ENCODE measurements around the gene TUBA1B. TPM values are rescaled to one million over a fixed set of nuclear protein-coding genes. Genes with fewer than 3 reads are reported as not detected.
A peak's percentile ranks its signal among the peaks of the same experiment; 100 is the strongest.
"Not testable (repeated sequence)": the region's sequence is repeated elsewhere in the genome, so short reads cannot be mapped to it uniquely, and the experiment has no call there.

Gene TUBA1B
- total RNA-seq, 2 donors from 2014 or later = 851 to 922 TPM

DNA sequence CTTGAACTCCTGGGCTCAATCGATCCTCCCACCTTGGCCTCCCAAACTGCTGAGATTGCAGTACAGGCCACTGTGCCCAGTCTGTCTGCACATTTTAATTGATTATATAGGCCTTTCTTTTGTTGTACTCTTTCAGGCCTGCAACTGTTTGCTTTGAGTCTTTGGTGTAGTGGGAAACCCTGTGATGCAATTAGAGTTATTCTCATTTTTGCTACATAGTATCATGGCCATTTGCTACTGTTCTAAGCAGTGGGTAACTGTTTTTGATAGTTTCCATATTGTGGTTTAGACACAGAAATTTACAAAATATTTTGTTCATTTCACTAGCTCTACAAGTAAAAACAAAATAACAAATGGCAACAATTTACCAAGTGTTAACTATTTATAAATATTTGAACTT is 6.3 kb upstream of the TUBA1B start:
- no peak overlapping the region for H3K27ac Mint-ChIP-seq
- peaks cover 14% of the 10 kb centered on the region for H3K4me1 Mint-ChIP-seq (ENCODE audit: low read depth)
- DNase-seq (no peak), ATAC-seq (replicated peaks in 1 of 2) (no peak)
- H3K36me3 Mint-ChIP-seq (ENCODE audit: insufficient read depth in 2 of 2) = peaks cover 0 to 7% of the 10 kb centered on the region in 2 donors
- no peaks in the 10 kb centered on the region for H3K27me3 Mint-ChIP-seq (ENCODE audit: low read depth)
- no peak overlapping the region for H3K4me3 Mint-ChIP-seq
- no peaks in the 10 kb centered on the region for H3K9me3 Mint-ChIP-seq

DNA sequence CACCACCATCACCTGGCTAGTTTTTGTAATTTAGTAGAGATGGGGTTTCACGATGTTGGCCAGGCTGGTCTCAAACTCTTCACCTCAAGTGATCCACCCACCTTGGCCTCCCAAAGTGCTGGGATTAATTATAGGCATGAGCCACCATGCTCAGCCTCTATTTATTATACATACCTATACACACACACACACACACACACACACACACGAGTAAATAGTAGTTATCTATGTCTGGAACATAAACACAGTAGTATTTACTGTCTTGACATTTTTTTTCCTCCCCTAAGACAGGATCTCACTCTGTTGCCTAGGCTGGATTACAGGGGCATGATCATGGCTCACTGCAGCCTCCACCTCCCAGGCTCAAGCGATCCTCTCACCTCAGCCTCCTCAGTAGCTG is 5.8 kb upstream of the TUBA1B start:
- peaks cover 19% of the 10 kb centered on the region for H3K4me1 Mint-ChIP-seq (ENCODE audit: low read depth)
- DNase-seq; H3K36me3 Mint-ChIP-seq (ENCODE audit: insufficient read depth in 2 of 2); H3K27me3 Mint-ChIP-seq (ENCODE audit: low read depth); ATAC-seq (replicated peaks in 1 of 2); H3K9me3 Mint-ChIP-seq; H3K4me3 Mint-ChIP-seq; H3K27ac Mint-ChIP-seq: not testable (repeated sequence)

DNA sequence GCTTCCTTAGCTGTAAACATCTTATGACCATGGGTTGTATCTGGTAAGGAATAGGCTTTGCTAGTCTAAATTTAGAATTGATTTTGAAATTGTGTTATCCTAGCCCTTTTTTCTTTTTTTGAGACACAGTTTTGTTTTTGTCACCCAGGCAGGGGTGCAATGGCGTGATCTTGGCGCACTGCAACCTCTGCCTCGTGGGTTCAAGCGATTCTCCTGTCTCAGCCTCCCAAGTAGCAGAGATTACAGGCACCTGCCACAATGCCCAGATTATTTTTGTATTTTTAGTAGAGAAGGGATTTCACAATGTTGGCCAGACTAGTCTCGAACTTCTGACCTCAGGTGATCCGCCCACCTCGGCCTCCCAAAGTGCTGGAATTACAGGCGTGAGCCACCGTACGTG is 2.4 kb upstream of the TUBA1B start:
- Mint-ChIP-seq H3K9me3 (no peaks in the 10 kb centered on the region), H3K27me3 (ENCODE audit: low read depth) (no peaks in the 10 kb centered on the region), H3K4me1 (ENCODE audit: low read depth) (peaks cover 40% of the 10 kb centered on the region), H3K27ac (no peak overlapping the region), H3K4me3 (peak overlapping the region; percentile 91 to 95), H3K36me3 (ENCODE audit: insufficient read depth in 2 of 2) (peaks cover 18 to 28% of the 10 kb centered on the region in 2 donors)
- DNase-seq (no peak), ATAC-seq (replicated peaks in 1 of 2) (no peak)

DNA sequence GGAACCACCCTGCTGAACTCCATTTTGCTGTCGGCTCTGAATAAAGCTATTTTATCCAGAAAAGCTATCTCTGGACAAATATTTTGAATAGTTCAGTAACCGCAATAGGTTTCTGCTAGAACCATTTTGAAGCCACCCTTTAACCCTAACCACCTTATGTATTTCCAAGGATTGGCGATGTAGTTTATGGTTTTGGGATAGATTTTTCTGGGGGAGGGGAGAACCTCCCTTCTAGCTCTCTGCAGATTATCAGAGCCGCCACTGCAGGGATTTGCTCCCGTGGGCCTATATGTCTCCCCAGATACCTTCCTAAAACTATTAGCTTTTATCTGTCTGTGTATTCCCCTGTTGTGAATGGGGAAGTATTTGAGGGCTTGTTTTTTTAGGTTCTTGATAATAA is 1.8 kb upstream of the TUBA1B start:
- Mint-ChIP-seq H3K9me3 (no peaks in the 10 kb centered on the region), H3K27ac (no peak overlapping the region), H3K4me3 (peak overlapping the region; percentile 91 to 95)

DNA sequence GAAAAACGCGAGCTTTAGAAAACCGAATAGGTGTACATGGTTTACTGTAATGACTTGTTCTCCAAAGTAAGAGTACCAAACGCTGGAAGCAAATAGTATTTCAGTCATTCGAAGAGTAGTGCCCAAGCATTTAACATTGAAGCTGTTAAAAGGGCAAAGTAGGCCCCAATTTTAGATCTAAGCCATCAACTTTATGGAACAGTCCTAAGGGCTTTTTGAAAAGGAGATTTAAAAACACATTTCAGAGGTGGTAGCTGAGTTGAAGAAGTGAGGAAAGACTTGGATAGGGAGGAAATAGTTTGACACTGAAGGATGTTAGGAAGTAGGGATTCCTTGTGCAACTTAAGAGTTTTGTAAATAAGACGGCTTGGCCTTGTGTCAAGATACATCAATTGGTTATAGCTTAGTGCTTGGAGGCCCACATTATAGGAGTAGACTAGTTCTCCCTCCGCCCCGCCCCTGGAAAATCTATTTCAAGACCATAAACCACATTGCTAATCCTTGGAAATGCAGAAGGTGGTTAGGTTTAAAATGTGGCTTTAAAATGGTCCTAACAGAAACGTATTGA is 783 bp upstream of the TUBA1B start:
- ATAC-seq (replicated peaks in 1 of 2) = no peak
- peak overlapping the region; percentile 97 for H3K27ac Mint-ChIP-seq
- H3K36me3 Mint-ChIP-seq (ENCODE audit: insufficient read depth in 2 of 2) = peaks cover 28 to 37% of the 10 kb centered on the region in 2 donors
- H3K4me3 Mint-ChIP-seq = peak overlapping the region; percentile 91 to 95
- no peak for DNase-seq
- H3K9me3 Mint-ChIP-seq = no peaks in the 10 kb centered on the region
- no peaks in the 10 kb centered on the region for H3K27me3 Mint-ChIP-seq (ENCODE audit: low read depth)
- H3K4me1 Mint-ChIP-seq (ENCODE audit: low read depth) = peaks cover 46% of the 10 kb centered on the region

More for the DNA sequence above, 1.8 kb upstream of the TUBA1B start:
- Mint-ChIP-seq H3K36me3 (ENCODE audit: insufficient read depth in 2 of 2) (peaks cover 19 to 32% of the 10 kb centered on the region in 2 donors), H3K4me1 (ENCODE audit: low read depth) (peaks cover 40% of the 10 kb centered on the region), H3K27me3 (ENCODE audit: low read depth) (no peaks in the 10 kb centered on the region)
- ATAC-seq (replicated peaks in 1 of 2) (no peak), DNase-seq (no peak)

DNA sequence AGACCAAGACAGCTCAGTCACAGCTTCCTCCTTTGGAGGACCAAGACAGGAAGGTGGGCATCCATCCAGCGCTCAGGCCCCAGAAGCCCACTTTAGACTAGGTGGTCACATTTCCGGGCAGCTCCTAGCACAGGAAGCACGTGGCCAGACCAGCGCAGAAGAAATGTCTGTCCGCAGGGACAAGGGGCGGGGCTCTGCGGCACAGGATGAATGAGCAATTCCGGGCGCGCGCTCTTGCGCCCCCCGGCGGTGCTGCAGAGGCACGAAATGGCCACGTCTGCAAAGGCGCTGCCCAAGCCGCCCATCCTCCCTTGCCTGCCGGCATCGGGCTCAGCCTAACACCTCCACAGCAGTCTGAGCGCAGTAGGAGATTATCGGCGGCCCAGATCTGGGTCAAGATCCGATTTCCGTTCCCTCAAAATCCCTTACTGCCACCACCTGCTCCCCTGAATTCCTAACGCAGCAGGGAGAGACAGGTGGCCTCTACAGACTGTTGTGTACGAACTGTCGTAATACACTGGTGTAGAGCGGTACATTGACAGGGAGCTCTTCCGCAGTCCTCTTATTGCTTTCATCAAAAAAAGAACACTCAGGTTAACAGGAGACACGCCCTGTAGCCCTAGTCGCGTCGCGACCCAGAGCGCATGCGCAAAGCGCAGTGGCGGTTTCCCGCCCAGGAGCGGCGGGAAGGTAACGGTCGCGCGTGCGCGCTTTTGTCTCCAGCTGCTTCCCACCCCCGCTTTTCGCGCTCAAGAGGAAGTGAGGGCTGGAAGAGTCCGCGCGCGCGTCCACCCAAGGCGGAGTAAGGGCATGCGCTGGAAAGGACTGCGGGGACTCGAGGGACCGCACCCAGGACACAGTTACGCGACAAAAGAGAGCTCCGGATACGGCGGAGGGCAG is 794 bp downstream of the TUBA1B start:
- DNase-seq (peak; percentile 94 to 95), ATAC-seq (replicated peaks in 1 of 2) (peak; percentile 59 to 61)
- H3K4me3 Mint-ChIP-seq = peak overlapping the region; percentile 97
- no peaks in the 10 kb centered on the region for H3K27me3 Mint-ChIP-seq (ENCODE audit: low read depth)
- H3K9me3 Mint-ChIP-seq = no peaks in the 10 kb centered on the region
- H3K36me3 Mint-ChIP-seq (ENCODE audit: insufficient read depth in 2 of 2) = peaks cover 30 to 41% of the 10 kb centered on the region in 2 donors
- peak overlapping the region; percentile 99 for H3K27ac Mint-ChIP-seq
- peaks cover 46% of the 10 kb centered on the region for H3K4me1 Mint-ChIP-seq (ENCODE audit: low read depth)

DNA sequence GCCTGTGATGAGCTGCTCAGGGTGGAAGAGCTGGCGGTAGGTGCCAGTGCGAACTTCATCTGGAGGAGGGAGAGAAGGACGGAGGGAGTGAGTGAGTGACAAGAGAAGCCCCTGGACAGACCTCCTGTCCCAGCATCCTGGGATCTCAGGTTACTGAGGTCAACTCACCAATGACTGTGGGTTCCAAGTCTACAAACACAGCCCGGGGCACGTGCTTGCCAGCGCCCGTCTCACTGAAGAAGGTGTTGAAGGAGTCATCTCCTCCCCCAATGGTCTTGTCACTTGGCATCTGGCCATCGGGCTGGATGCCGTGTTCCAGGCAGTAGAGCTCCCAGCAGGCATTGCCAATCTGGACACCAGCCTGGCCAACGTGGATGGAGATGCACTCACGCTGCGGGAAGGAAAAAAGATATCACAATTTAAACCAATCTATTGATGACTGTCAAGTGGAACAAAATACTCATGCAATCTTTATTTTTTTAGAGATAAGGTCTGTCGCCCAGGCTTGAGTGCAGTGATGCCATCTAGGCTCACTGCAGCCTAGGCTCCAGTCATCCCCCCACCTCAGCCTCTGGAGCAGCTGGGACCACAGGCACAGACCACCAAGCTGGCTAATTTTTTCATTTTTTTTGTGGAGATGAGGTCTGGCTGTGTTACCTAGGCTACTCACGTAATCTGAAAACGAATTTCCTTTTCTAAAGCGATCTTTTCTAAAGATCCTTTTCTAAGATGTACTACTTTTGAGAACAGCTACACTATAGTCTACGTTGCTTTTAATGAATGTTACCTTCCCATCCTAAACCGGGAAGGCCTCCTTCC is 1.7 kb downstream of the TUBA1B start:
- H3K4me1 Mint-ChIP-seq (ENCODE audit: low read depth) = peaks cover 46% of the 10 kb centered on the region
- H3K9me3 Mint-ChIP-seq = no peaks in the 10 kb centered on the region
- DNase-seq (no peak), ATAC-seq (replicated peaks in 1 of 2) (no peak)
- H3K27ac Mint-ChIP-seq = peak overlapping the region; percentile 99
- H3K36me3 Mint-ChIP-seq (ENCODE audit: insufficient read depth in 2 of 2) = peaks cover 30 to 41% of the 10 kb centered on the region in 2 donors
- H3K4me3 Mint-ChIP-seq = peak overlapping the region; percentile 97
- H3K27me3 Mint-ChIP-seq (ENCODE audit: low read depth) = no peaks in the 10 kb centered on the region

DNA sequence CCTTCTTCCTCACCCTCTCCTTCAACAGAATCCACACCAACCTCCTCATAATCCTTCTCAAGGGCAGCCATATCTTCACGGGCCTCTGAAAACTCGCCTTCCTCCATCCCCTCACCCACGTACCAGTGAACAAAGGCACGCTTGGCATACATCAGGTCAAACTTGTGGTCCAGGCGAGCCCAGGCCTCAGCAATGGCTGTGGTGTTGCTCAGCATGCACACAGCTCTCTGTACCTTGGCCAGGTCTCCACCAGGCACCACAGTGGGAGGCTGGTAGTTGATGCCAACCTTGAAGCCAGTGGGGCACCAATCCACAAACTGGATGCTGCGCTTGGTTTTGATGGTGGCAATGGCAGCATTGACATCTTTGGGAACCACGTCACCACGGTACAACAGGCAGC is 3.2 kb downstream of the TUBA1B start:
- not testable (repeated sequence) for ATAC-seq (replicated peaks in 1 of 2); DNase-seq; H3K9me3 Mint-ChIP-seq; H3K27me3 Mint-ChIP-seq (ENCODE audit: low read depth)
- H3K36me3 Mint-ChIP-seq (ENCODE audit: insufficient read depth in 2 of 2) = peaks cover 30 to 41% of the 10 kb centered on the region in 2 donors
- H3K27ac Mint-ChIP-seq = peak overlapping the region; percentile 27
- peaks cover 35% of the 10 kb centered on the region for H3K4me1 Mint-ChIP-seq (ENCODE audit: low read depth)
- peak overlapping the region in 1 of 2 donors; percentile 47 for H3K4me3 Mint-ChIP-seq

DNA sequence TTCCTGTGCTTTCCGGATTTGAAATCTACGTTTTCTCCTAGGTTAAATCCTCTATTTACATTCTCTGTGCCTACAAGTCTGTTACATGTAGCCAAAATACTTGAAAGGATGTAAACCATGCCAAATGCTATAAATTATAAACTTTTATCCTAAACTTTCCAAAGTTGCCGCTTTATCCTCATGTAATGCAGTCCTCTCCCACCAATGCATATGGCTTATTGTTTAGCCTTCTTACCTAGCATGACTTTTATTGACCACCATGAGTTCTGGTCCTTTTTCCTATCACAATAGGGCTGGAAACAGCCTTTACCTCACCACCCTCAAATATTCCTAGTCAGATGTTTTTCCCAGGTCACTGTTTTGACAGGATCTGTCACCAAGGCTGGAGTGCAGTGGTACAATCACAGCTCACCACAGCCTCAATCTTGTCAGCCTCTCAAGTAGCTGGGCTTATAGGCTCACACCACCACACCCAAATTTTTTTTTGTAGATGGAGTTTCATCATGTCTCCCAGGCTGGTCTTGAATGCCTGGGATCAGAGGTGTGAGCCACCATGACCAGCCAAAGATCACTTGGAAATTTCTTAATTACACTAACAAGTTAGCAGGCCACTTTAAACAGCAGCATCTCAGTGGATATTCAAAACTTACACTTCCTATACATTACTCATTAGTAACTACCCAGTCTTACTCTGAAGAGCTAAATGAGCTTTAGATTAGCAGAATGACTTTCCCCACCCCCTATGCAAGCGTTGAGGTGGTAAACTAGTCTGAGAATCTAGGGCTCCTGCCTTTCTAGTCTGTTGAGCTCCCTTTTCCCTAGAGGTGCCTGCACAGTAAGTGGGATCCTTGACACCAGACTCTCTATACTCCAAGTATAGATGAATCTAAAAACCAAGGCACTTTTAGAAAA is 4.1 kb downstream of the TUBA1B start:
- H3K27me3 Mint-ChIP-seq (ENCODE audit: low read depth) = no peaks in the 10 kb centered on the region
- ATAC-seq (replicated peaks in 1 of 2) (no peak), DNase-seq (peak in 1 of 2 donors; percentile 29)
- peak overlapping the region; percentile 27 for H3K27ac Mint-ChIP-seq
- H3K4me1 Mint-ChIP-seq (ENCODE audit: low read depth) = peaks cover 28% of the 10 kb centered on the region
- no peaks in the 10 kb centered on the region for H3K9me3 Mint-ChIP-seq
- peak overlapping the region in 1 of 2 donors; percentile 47 for H3K4me3 Mint-ChIP-seq
- peaks cover 30 to 41% of the 10 kb centered on the region in 2 donors for H3K36me3 Mint-ChIP-seq (ENCODE audit: insufficient read depth in 2 of 2)

DNA sequence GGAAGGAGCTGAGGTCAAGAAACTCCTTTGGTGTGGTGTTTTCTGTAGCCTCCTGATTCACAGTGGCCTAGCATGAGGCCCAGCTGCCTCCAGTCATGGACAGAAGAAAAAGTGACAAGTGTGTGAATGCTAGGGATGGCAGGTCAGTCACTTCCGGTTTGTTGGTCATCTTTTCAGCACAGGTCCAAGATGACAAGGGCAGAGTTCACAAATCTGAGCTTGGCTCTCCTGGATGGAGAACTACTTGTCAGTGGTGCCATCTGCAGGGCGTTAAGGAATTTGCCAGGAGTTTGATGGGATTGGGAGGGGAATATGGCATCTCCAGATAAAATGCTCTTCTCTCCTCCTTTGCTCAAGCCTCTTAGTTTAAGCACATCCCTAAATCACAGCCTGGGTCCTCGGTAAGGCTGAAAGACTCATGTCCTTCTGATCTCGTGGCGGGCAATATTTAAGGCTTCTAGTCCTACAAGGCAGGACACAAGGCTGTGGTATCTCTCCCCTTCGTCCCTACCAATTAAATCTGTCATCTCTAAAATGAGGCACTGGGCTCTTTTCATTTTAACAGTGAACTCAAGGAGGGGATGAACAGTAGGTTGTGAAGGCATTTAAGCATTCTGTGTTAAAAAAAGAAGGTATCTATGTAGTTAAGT is 10.0 kb downstream of the TUBA1B start:
- Mint-ChIP-seq H3K9me3 (no peaks in the 10 kb centered on the region), H3K4me3 (no peak overlapping the region), H3K4me1 (ENCODE audit: low read depth) (no peaks in the 10 kb centered on the region), H3K27ac (no peak overlapping the region), H3K36me3 (ENCODE audit: insufficient read depth in 2 of 2) (no peaks in the 10 kb centered on the region), H3K27me3 (ENCODE audit: low read depth) (no peaks in the 10 kb centered on the region)
- DNase-seq (no peak), ATAC-seq (replicated peaks in 1 of 2) (peak in 1 of 2 donors; percentile 10)

DNA sequence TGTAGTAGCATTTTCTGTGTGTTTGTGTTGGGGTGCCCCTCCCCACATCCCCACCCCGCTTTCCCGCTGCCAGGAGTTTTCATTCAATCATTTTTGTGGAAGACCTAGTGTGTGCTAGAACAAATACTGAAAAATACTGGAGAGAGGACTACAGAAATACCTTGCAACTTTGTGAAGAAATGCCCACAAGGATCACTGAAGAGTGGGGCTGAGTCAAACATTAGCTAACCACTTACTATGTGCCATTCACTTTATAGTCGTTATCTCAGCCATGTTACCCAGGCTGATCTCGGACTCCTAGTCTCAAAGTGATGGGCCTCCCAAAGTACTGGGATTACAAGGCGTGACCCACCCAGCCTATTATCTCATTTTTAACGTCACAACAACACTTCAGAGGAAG is 20.0 kb downstream of the TUBA1B start:
- Mint-ChIP-seq H3K36me3 (ENCODE audit: insufficient read depth in 2 of 2) (peaks cover 5 to 7% of the 10 kb centered on the region in 2 donors), H3K27me3 (ENCODE audit: low read depth) (no peaks in the 10 kb centered on the region), H3K4me3 (peak overlapping the region; percentile 99 to 100), H3K4me1 (ENCODE audit: low read depth) (peaks cover 25% of the 10 kb centered on the region), H3K27ac (peak overlapping the region; percentile 98), H3K9me3 (no peaks in the 10 kb centered on the region)
- ATAC-seq (replicated peaks in 1 of 2) = peak; percentile 16 to 18
- no peak for DNase-seq

Measured in activated T-cell treated with anti-CD3 and anti-CD28 coated beads, Interleukin-2, amount 50 U/mL, for 72 hours (primary cell).